ENCODE measurements around the gene PRDM2.

- TF ChIP-seq TSHZ2 (CRISPR knock-in tag; IDR thresholded peaks at IDR 0.05) (no peak), CSRNP3 (CRISPR knock-in tag; IDR thresholded peaks at IDR 0.05) (no peak), CREB5 (CRISPR knock-in tag; IDR thresholded peaks at IDR 0.05; ENCODE audit: low read depth) (no peak), PATZ1 (CRISPR knock-in tag; IDR thresholded peaks at IDR 0.05; ENCODE audit: borderline replicate concordance) (no peak), GLIS3 (CRISPR knock-in tag; IDR thresholded peaks at IDR 0.05) (no peak), ZFP30 (CRISPR knock-in tag; IDR thresholded peaks at IDR 0.05) (no peak), ARNTL (CRISPR knock-in tag; IDR thresholded peaks at IDR 0.05; ENCODE audit: borderline replicate concordance, low read depth) (no peak), ESRRG (CRISPR knock-in tag; IDR thresholded peaks at IDR 0.05) (no peak), ISL1 (CRISPR knock-in tag; IDR thresholded peaks at IDR 0.05) (no peak), POU6F1 (CRISPR knock-in tag; IDR thresholded peaks at IDR 0.05; ENCODE audit: borderline replicate concordance, low read depth) (no peak)
Observed at GRCh38 chr1:13812456-13813397, 112.7 kb downstream of the PRDM2 start.

All from SK-N-SH treated with all-trans-retinoic acid at 6 μM for 48 hours (cell line).